Vagina (tissue), 2 donors: Measurements from ENCODE around the gene NIT2. TPM values are rescaled to one million over a fixed set of nuclear protein-coding genes. Genes with fewer than 3 reads are reported as not detected.
"Not testable (repeated sequence)": the region's sequence is repeated elsewhere in the genome, so short reads cannot be mapped to it uniquely, and the experiment has no call there.

Experiments used
- DNase-seq, 2 donors: peaks; one replicate each; pipeline ENCODE4 v3.0.0-alpha.2; 2017; ENCODE audit errors: extremely low spot score in 2 of 2
- H3K27ac ChIP-seq: fragments of 200-600 bp; sonication (generic); one replicate; pipeline ENCODE4 v1.5.1; 2019
- H3K27me3 ChIP-seq: fragments of 200-600 bp; sonication (generic); one replicate; pipeline ENCODE4 v1.5.1; 2019
- H3K36me3 ChIP-seq, 2 donors: fragments of 200-600 bp; sonication (generic); one replicate each; pipeline ENCODE4 v1.5.1; 2017 to 2019
- H3K4me1 ChIP-seq: fragments of 200-600 bp; sonication (generic); one replicate; pipeline ENCODE4 v1.5.1; 2019
- H3K4me3 ChIP-seq, 2 donors: fragments of 200-600 bp; sonication (generic); 1 replicate in 1 of 2; 2 replicates in 1 of 2; pipeline ENCODE4 v1.5.1; 2016 to 2019
- H3K9me3 ChIP-seq: fragments of 200-600 bp; sonication (generic); one replicate; pipeline ENCODE4 v1.5.1; 2019
- CTCF ChIP-seq, 3 experiments: fragments of 450-650 bp in 2 of 3; fragments of 200-600 bp in 1 of 3; sonication (generic) in 1 of 3; IDR thresholded peaks; one replicate each; pipeline ENCODE4 v1.5.1; 2017 to 2019; ENCODE audit warnings: antibody characterized with exemption in 3 of 3, mild to moderate bottlenecking in 2 of 3, moderate library complexity in 2 of 3
- POLR2A ChIP-seq, 2 donors: fragments of 450-650 bp; IDR thresholded peaks; one replicate each; pipeline ENCODE4 v1.6.1; 2017; ENCODE audit warnings: antibody characterized with exemption in 2 of 2, mild to moderate bottlenecking in 2 of 2, moderate library complexity in 2 of 2
- POLR2AphosphoS5 ChIP-seq, 2 donors: sonication (generic); formaldehyde crosslinking; IDR thresholded peaks; one replicate each; pipeline ENCODE4 v1.9.0; 2017; ENCODE audit warnings: antibody characterized with exemption in 2 of 2, mild to moderate bottlenecking in 2 of 2, low read depth in 1 of 2; ENCODE audit not compliant: insufficient read depth in 1 of 2
- intact Hi-C: fragments of 100-400 bp; cut with DNase I; formaldehyde crosslinking; loops from one replicate; pipeline ENCODE4 v1.15.1; 2023
- total RNA-seq: library from RNA; depleted of rRNA; stranded (reverse); fragments of >200 nt; gene quantifications from one replicate; pipeline ENCODE4 v1.2.3, GENCODE V29; 2016

NIT2 gene
- total RNA-seq, 1 donor from 2014 or later = 26.0 TPM

GRCh38 chr3:100348727-100349126 lies 14.2 kb downstream of the NIT2 start:
- intact Hi-C loops = no loop called here
- H3K36me3 ChIP-seq = peaks cover 0 to 65% of the 10 kb centered on the region in 2 donors

GRCh38 chr3:100351770-100352169 lies 17.2 kb downstream of the NIT2 start:
- H3K27ac ChIP-seq, H3K9me3 ChIP-seq, intact Hi-C loops, DNase-seq, H3K27me3 ChIP-seq, H3K4me1 ChIP-seq, H3K4me3 ChIP-seq: not testable (repeated sequence)
- H3K36me3 ChIP-seq = peaks cover 0 to 76% of the 10 kb centered on the region in 2 donors

More at GRCh38 chr3:100348727-100349126, 14.2 kb downstream of the NIT2 start:
- TF ChIP-seq POLR2AphosphoS5 (IDR thresholded peaks at IDR 0.05; ENCODE audit: insufficient read depth in 1 of 2, low read depth in 1 of 2) = no peak
- TF ChIP-seq CTCF (IDR thresholded peaks at IDR 0.05) = no peak
- no peak for TF ChIP-seq POLR2A (IDR thresholded peaks at IDR 0.05)
- H3K4me3 ChIP-seq = no peak overlapping the region
- H3K27ac ChIP-seq = no peak overlapping the region
- H3K4me1 ChIP-seq = no peaks in the 10 kb centered on the region
- no peak for DNase-seq
- no peaks in the 10 kb centered on the region for H3K27me3 ChIP-seq
- H3K9me3 ChIP-seq = no peaks in the 10 kb centered on the region

- Histone ChIP-seq H3K4me1 (no peaks in the 10 kb centered on the region), H3K27ac (no peak overlapping the region), H3K9me3 (no peaks in the 10 kb centered on the region), H3K27me3 (no peaks in the 10 kb centered on the region), H3K4me3 (no peak overlapping the region), H3K36me3 (peaks cover 0 to 71% of the 10 kb centered on the region in 2 donors)
- no peak for TF ChIP-seq CTCF (IDR thresholded peaks at IDR 0.05)
- DNase-seq = no peak
- intact Hi-C loops = no loop called here
Measured at GRCh38 chr3:100352296-100353231, 18.0 kb downstream of the NIT2 start.

GRCh38 chr3:100354850-100355249 lies 20.3 kb downstream of the NIT2 start:
- intact Hi-C loops = no loop called here
- no peaks in the 10 kb centered on the region for H3K27me3 ChIP-seq
- TF ChIP-seq POLR2A (IDR thresholded peaks at IDR 0.05) (no peak), CTCF (IDR thresholded peaks at IDR 0.05) (no peak), POLR2AphosphoS5 (IDR thresholded peaks at IDR 0.05; ENCODE audit: insufficient read depth in 1 of 2, low read depth in 1 of 2) (no peak)
- H3K36me3 ChIP-seq = peaks cover 0 to 51% of the 10 kb centered on the region in 2 donors
- no peak overlapping the region for H3K4me3 ChIP-seq
- no peak overlapping the region for H3K27ac ChIP-seq
- no peak for DNase-seq
- H3K4me1 ChIP-seq = no peaks in the 10 kb centered on the region
- H3K9me3 ChIP-seq = no peaks in the 10 kb centered on the region

- H3K9me3 ChIP-seq = no peaks in the 10 kb centered on the region
- intact Hi-C loops = no loop called here
- H3K27me3 ChIP-seq = no peaks in the 10 kb centered on the region
- no peaks in the 10 kb centered on the region for H3K4me1 ChIP-seq
- TF ChIP-seq CTCF (IDR thresholded peaks at IDR 0.05) = no peak
- no peak for TF ChIP-seq POLR2A (IDR thresholded peaks at IDR 0.05)
- TF ChIP-seq POLR2AphosphoS5 (IDR thresholded peaks at IDR 0.05; ENCODE audit: insufficient read depth in 1 of 2, low read depth in 1 of 2) = no peak
- peaks cover 0 to 50% of the 10 kb centered on the region in 2 donors for H3K36me3 ChIP-seq
- DNase-seq = no peak
- no peak overlapping the region for H3K4me3 ChIP-seq
- H3K27ac ChIP-seq = no peak overlapping the region
Measured at GRCh38 chr3:100358413-100358812, 23.9 kb downstream of the NIT2 start.
